Measurements from ENCODE around the gene BRIP1.

DNA sequence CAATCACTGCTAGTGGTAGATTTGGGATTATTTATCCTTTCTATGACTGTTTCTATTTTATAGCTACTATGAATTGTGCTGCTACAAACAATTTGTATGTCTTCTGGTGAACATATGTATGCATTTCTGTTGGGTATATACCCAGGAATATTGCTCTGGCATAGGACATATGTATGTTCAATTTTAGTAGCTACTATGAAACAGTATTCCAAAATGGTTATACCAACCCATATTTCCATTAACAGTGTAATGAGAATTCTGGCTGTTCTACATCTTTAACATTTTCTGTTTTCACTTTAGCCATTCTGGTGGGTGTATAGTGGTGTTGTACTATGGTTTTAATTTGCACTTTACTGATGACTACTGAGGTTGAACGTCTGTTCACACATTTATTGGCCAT is 214.7 kb downstream of the BRIP1 start:
- TF ChIP-seq, protein P1, sequence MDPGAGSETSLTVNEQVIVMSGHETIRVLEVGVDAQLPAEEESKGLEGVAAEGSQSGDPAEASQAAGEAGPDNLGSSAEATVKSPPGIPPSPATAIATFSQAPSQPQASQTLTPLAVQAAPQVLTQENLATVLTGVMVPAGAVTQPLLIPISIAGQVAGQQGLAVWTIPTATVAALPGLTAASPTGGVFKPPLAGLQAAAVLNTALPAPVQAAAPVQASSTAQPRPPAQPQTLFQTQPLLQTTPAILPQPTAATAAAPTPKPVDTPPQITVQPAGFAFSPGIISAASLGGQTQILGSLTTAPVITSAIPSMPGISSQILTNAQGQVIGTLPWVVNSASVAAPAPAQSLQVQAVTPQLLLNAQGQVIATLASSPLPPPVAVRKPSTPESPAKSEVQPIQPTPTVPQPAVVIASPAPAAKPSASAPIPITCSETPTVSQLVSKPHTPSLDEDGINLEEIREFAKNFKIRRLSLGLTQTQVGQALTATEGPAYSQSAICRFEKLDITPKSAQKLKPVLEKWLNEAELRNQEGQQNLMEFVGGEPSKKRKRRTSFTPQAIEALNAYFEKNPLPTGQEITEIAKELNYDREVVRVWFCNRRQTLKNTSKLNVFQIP (CRISPR knock-in tag; IDR thresholded peaks at IDR 0.05; ENCODE audit: borderline replicate concordance, low read depth), result no peak
- no peak for TF ChIP-seq ZFP3 (CRISPR knock-in tag; IDR thresholded peaks at IDR 0.05)
- TF ChIP-seq, protein P2, sequence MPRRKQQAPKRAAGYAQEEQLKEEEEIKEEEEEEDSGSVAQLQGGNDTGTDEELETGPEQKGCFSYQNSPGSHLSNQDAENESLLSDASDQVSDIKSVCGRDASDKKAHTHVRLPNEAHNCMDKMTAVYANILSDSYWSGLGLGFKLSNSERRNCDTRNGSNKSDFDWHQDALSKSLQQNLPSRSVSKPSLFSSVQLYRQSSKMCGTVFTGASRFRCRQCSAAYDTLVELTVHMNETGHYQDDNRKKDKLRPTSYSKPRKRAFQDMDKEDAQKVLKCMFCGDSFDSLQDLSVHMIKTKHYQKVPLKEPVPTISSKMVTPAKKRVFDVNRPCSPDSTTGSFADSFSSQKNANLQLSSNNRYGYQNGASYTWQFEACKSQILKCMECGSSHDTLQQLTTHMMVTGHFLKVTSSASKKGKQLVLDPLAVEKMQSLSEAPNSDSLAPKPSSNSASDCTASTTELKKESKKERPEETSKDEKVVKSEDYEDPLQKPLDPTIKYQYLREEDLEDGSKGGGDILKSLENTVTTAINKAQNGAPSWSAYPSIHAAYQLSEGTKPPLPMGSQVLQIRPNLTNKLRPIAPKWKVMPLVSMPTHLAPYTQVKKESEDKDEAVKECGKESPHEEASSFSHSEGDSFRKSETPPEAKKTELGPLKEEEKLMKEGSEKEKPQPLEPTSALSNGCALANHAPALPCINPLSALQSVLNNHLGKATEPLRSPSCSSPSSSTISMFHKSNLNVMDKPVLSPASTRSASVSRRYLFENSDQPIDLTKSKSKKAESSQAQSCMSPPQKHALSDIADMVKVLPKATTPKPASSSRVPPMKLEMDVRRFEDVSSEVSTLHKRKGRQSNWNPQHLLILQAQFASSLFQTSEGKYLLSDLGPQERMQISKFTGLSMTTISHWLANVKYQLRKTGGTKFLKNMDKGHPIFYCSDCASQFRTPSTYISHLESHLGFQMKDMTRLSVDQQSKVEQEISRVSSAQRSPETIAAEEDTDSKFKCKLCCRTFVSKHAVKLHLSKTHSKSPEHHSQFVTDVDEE (CRISPR knock-in tag; IDR thresholded peaks at IDR 0.05), result no peak
- no peak for TF ChIP-seq ZC3H10 (CRISPR knock-in tag; IDR thresholded peaks at IDR 0.05)

All from SK-N-SH treated with all-trans-retinoic acid at 6 μM for 48 hours (cell line).